OCI-LY7 (cell line): Measurements from ENCODE around the gene TRIM33. TPM values are rescaled to one million over a fixed set of nuclear protein-coding genes. Genes with fewer than 3 reads are reported as not detected.

Source experiments
- BruUV-seq: library from RNA; stranded (reverse); fragments of 400-500 nt; replicated peaks from 2 replicates; lab custom pipeline; 2021; lab: Mats Ljungman, UMichigan
- CTCF ChIA-PET: fragments of 300-600 bp; sonication (Branson Sonifier 250); formaldehyde crosslinking; loops from one replicate; lab custom pipeline; 2022; ENCODE audit warnings: antibody characterized with exemption; ENCODE audit not compliant: unreplicated experiment; lab: Charles Lee
- POLR2A ChIA-PET: fragments of 300-600 bp; sonication (Branson Sonifier 250); formaldehyde crosslinking; loops from one replicate; lab custom pipeline; 2022; ENCODE audit warnings: antibody characterized with exemption; lab: Charles Lee
- DNase-seq: peaks from one replicate; pipeline ENCODE4 v3.0.0-alpha.2; 2015; ENCODE audit warnings: low spot score
- H2AFZ ChIP-seq: fragments of 200-600 bp; sonication (generic), shearing (Covaris generic); 2 replicates; pipeline ENCODE4 v1.6.1; 2014; ENCODE audit warnings: mild to moderate bottlenecking, antibody characterized with exemption, low read length, moderate library complexity
- H3K27ac ChIP-seq: fragments of 200-600 bp; sonication (generic); 2 replicates; pipeline ENCODE4 v1.5.1; 2014; ENCODE audit warnings: mixed run types, low read depth, mild to moderate bottlenecking, moderate library complexity, low read length, inconsistent platforms; ENCODE audit not compliant: poor library complexity, severe bottlenecking
- H3K36me3 ChIP-seq: fragments of 200-600 bp; sonication (generic); 2 replicates; pipeline ENCODE4 v1.6.1; 2014; ENCODE audit warnings: mild to moderate bottlenecking, antibody characterized with exemption, low read length, moderate library complexity, mixed read lengths; ENCODE audit not compliant: insufficient read depth
- H3K4me1 ChIP-seq: fragments of 200-600 bp; sonication (generic); 2 replicates; pipeline ENCODE4 v1.5.1; 2014; ENCODE audit warnings: mild to moderate bottlenecking, low read length; ENCODE audit not compliant: insufficient read depth, poor library complexity, severe bottlenecking
- H3K4me2 ChIP-seq: fragments of 200-600 bp; sonication (generic); 2 replicates; pipeline ENCODE4 v1.6.1; 2014; ENCODE audit warnings: mild to moderate bottlenecking, low read length
- H3K4me3 ChIP-seq: fragments of 200-600 bp; sonication (generic); 2 replicates; pipeline ENCODE4 v1.5.1; 2014; ENCODE audit warnings: mild to moderate bottlenecking, low read depth, low read length; ENCODE audit not compliant: poor library complexity, severe bottlenecking
- H3K79me2 ChIP-seq: fragments of 200-600 bp; sonication (generic); 2 replicates; pipeline ENCODE4 v1.6.1; 2016; ENCODE audit warnings: low read depth, mild to moderate bottlenecking, low read length, moderate library complexity, mixed read lengths; ENCODE audit not compliant: insufficient read depth
- H3K9me2 ChIP-seq: fragments of 200-600 bp; sonication (generic); 2 replicates; pipeline ENCODE4 v1.6.1; 2016; ENCODE audit warnings: mild to moderate bottlenecking, low read length, mixed read lengths; ENCODE audit not compliant: insufficient read depth
- H3K9me3 ChIP-seq: fragments of 200-600 bp; sonication (generic); 2 replicates; pipeline ENCODE4 v1.6.1; 2014; ENCODE audit warnings: mild to moderate bottlenecking, mixed run types, low read length, mixed read lengths
- H4K20me1 ChIP-seq: fragments of 200-600 bp; sonication (generic); 2 replicates; pipeline ENCODE4 v1.6.1; 2014; ENCODE audit warnings: mild to moderate bottlenecking, antibody characterized with exemption, low read length, moderate library complexity, mixed read lengths; ENCODE audit not compliant: insufficient read depth
- CTCF ChIP-seq: fragments of 200-600 bp; sonication (generic); conservative IDR thresholded peaks from 2 replicates; pipeline ENCODE4 v1.5.1; 2014; ENCODE audit warnings: mild to moderate bottlenecking, antibody characterized with exemption, low read length, moderate library complexity, mixed read lengths
- EZH2phosphoT487 ChIP-seq: fragments of 200-600 bp; sonication (generic); IDR thresholded peaks from 2 replicates; pipeline ENCODE4 v1.6.1; 2018; ENCODE audit warnings: low read depth, borderline replicate concordance, mild to moderate bottlenecking, mixed run types, antibody characterized with exemption, low read length, moderate library complexity, mixed read lengths
- intact Hi-C: fragments of 100-400 bp; cut with micrococcal nuclease; formaldehyde crosslinking; loops from one replicate; pipeline ENCODE4 v1.10.0; 2022; ENCODE audit not compliant: unreplicated experiment
- total RNA-seq, 2 experiments: library from RNA; depleted of rRNA in 1 of 2; stranded (reverse); fragments of >200 nt in 1 of 2; shearing (Covaris generic) in 1 of 2; gene quantifications; 2 replicates each; pipeline ENCODE4 v1.2.3, GENCODE V29; 2014 to 2022

Gene TRIM33
- total RNA-seq, 2 experiments from 2014 or later = 43.0 to 44.7 TPM

DNA sequence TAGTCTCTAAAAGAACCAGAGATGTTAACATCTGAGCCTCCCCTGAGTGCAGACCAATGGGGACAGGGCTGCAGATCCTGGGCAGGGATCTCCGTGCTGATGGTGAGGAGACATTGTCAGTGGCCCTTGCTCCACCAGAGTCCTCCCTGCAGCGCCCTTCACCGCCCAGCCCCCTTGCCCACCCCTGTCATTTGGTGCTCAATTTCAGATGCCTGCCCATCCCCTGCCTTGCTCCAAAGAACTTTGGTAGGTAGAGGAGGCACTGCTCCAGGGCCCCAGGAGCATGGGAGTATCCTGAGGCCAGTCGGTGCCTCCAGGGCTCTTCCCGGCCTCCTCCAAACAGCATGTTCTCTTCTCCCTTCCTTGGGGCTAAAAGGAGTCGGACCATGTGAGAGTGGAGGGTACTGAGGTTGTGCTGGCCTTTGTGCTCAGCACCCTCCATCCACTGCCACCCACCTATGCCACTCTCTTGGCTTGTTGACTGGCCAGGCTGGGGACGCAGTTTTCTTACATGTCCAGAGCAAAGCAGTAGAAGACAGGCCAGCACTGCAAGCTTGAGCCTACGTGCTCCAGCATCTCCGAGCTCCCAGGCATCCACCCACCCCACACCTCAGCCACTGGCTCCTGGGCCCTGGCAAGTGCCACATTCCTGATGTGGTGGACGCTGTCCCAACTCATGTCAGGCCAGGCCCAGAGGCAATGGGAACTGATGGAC is 160.1 kb downstream of the TRIM33 start:
- Histone ChIP-seq H2AFZ (no peak overlapping the region), H3K9me3 (no peaks in the 10 kb centered on the region), H4K20me1 (no peaks in the 10 kb centered on the region), H3K79me2 (no peaks in the 10 kb centered on the region), H3K4me1 (peaks cover 5% of the 10 kb centered on the region), H3K4me2 (no peak overlapping the region), H3K4me3 (no peak overlapping the region), H3K36me3 (no peaks in the 10 kb centered on the region), H3K9me2 (no peaks in the 10 kb centered on the region), H3K27ac (no peak overlapping the region)
- no peak for TF ChIP-seq CTCF
- no peak for TF ChIP-seq EZH2phosphoT487
- intact Hi-C loops = no loop called here
- POLR2A ChIA-PET = no interaction called here
- CTCF ChIA-PET = interaction anchor here (0.7 kb wide), 1 partner anchor 81 kb away, joined by 3 read pairs; no protein-coding TSS in a partner anchor
- no TSS peak for BruUV-seq
- no peak for DNase-seq

GRCh38 chr1:114349891-114350605 is 161.0 kb downstream of the TRIM33 start:
- no peak for TF ChIP-seq EZH2phosphoT487
- TF ChIP-seq CTCF = no peak
- intact Hi-C loops = no loop called here
- ChIA-PET POLR2A (interaction anchor here (0.6 kb wide), 1 partner anchor 639 kb away, joined by 3 read pairs; no protein-coding TSS in a partner anchor), CTCF (interaction anchor here (0.7 kb wide), 1 partner anchor 80 kb away, joined by 3 read pairs; no protein-coding TSS in a partner anchor)
- no peaks in the 10 kb centered on the region for H3K9me2 ChIP-seq
- H2AFZ ChIP-seq = no peak overlapping the region
- no peak overlapping the region for H3K27ac ChIP-seq
- H3K79me2 ChIP-seq = no peaks in the 10 kb centered on the region
- DNase-seq = no peak
- peaks cover 5% of the 10 kb centered on the region for H3K4me1 ChIP-seq
- H4K20me1 ChIP-seq = no peaks in the 10 kb centered on the region
- H3K4me3 ChIP-seq = no peak overlapping the region
- H3K36me3 ChIP-seq = no peaks in the 10 kb centered on the region
- BruUV-seq = no TSS peak
- no peaks in the 10 kb centered on the region for H3K9me3 ChIP-seq
- no peak overlapping the region for H3K4me2 ChIP-seq
